ENCODE measurements around the gene MROH8. TPM values are rescaled to one million over a fixed set of nuclear protein-coding genes. Genes with fewer than 3 reads are reported as not detected.

The MROH8 gene
- polyA plus RNA-seq, 1 experiment, result 2.5 TPM

- ChIA-PET CTCF (interaction anchor here (0.8 to 4.3 kb wide), 5 partner anchors 8 to 340 kb away, joined by 4 to 53 read pairs (median 9); partner anchors contain the start of genes MROH8 and RPN2), POLR2A (no interaction called here)
- H3K9me3 ChIP-seq (ENCODE audit: control insufficient read depth, insufficient read depth, low read length), result no peaks in the 10 kb centered on the region
- no peak for DNase-seq (ENCODE audit: low read depth, low spot score)
- no peak overlapping the region for H3K4me3 ChIP-seq (ENCODE audit: low read depth, low read length)
- H3K27me3 ChIP-seq (ENCODE audit: control insufficient read depth, insufficient read depth, low read length), result no peaks in the 10 kb centered on the region
- TF ChIP-seq CTCF (IDR thresholded peaks at IDR 0.05; ENCODE audit: low read depth, low read length), result no peak
- no peak overlapping the region for H3K27ac ChIP-seq (ENCODE audit: low read depth, low read length)
Measured at GRCh38 chr20:37193821-37194220, 14.5 kb upstream of the MROH8 start.

GRCh38 chr20:37193226-37193625, 13.9 kb upstream of the MROH8 start:
- H3K27ac ChIP-seq (ENCODE audit: low read depth, low read length), result no peak overlapping the region
- CTCF ChIA-PET, result interaction anchor here (0.8 to 4.3 kb wide), 6 partner anchors 9 to 340 kb away, joined by 3 to 53 read pairs (median 4); no protein-coding TSS in a partner anchor
- H3K27me3 ChIP-seq (ENCODE audit: control insufficient read depth, insufficient read depth, low read length), result no peaks in the 10 kb centered on the region
- POLR2A ChIA-PET, result no interaction called here
- no peaks in the 10 kb centered on the region for H3K9me3 ChIP-seq (ENCODE audit: control insufficient read depth, insufficient read depth, low read length)
- DNase-seq (ENCODE audit: low read depth, low spot score), result no peak
- TF ChIP-seq CTCF (IDR thresholded peaks at IDR 0.05; ENCODE audit: low read depth, low read length), result no peak
- no peak overlapping the region for H3K4me3 ChIP-seq (ENCODE audit: low read depth, low read length)

GRCh38 chr20:37192137-37192854, 12.9 kb upstream of the MROH8 start:
- CTCF ChIA-PET, result interaction anchor here (0.5 to 4.3 kb wide), 31 partner anchors 10 to 782 kb away, joined by 3 to 53 read pairs (median 4); partner anchors contain the start of genes MROH8 and RPN2
- no peaks in the 10 kb centered on the region for H3K27me3 ChIP-seq (ENCODE audit: control insufficient read depth, insufficient read depth, low read length)
- H3K4me3 ChIP-seq (ENCODE audit: low read depth, low read length), result no peak overlapping the region
- POLR2A ChIA-PET, result interaction anchor here (0.6 kb wide), 2 partner anchors 14 to 96 kb away, joined by 3 read pairs; partner anchors contain the start of gene RBL1
- peak; percentile 98 for TF ChIP-seq CTCF (IDR thresholded peaks at IDR 0.05; ENCODE audit: low read depth, low read length)
- no peak overlapping the region for H3K27ac ChIP-seq (ENCODE audit: low read depth, low read length)
- peak; percentile 79 for DNase-seq (ENCODE audit: low read depth, low spot score)
- no peaks in the 10 kb centered on the region for H3K9me3 ChIP-seq (ENCODE audit: control insufficient read depth, insufficient read depth, low read length)

- no peak for TF ChIP-seq CTCF (IDR thresholded peaks at IDR 0.05; ENCODE audit: low read depth, low read length)
- DNase-seq (ENCODE audit: low read depth, low spot score), result no peak
- H3K4me3 ChIP-seq (ENCODE audit: low read depth, low read length), result no peak overlapping the region
- no peaks in the 10 kb centered on the region for H3K9me3 ChIP-seq (ENCODE audit: control insufficient read depth, insufficient read depth, low read length)
- CTCF ChIA-PET, result interaction anchor here (0.8 to 4.3 kb wide), 8 partner anchors 8 to 344 kb away, joined by 3 to 53 read pairs (median 10); partner anchors contain the start of genes MROH8 and RPN2
- POLR2A ChIA-PET, result interaction anchor here (0.6 to 2.5 kb wide), 2 partner anchors 10 to 11 kb away, joined by 3 to 13 read pairs; partner anchors contain the start of genes MROH8 and RPN2
- no peak overlapping the region for H3K27ac ChIP-seq (ENCODE audit: low read depth, low read length)
- no peaks in the 10 kb centered on the region for H3K27me3 ChIP-seq (ENCODE audit: control insufficient read depth, insufficient read depth, low read length)
Measured at GRCh38 chr20:37190354-37191112, 11.2 kb upstream of the MROH8 start.
